Measurements from ENCODE around the gene DCLRE1B. TPM values are rescaled to one million over a fixed set of nuclear protein-coding genes. Genes with fewer than 3 reads are reported as not detected.
A peak's percentile ranks its signal among the peaks of the same experiment; 100 is the strongest.

DCLRE1B gene
- polyA plus RNA-seq, 2 donors, result 1.5 to 3.7 TPM

- Histone ChIP-seq H3K9me3 (ENCODE audit: control insufficient read depth in 2 of 2, insufficient read depth in 1 of 2, low read depth in 1 of 2, low read length in 1 of 2) (no peaks in the 10 kb centered on the region), H3K4me3 (ENCODE audit: low read depth in 1 of 2, low read length in 2 of 2) (no peak overlapping the region), H3K4me1 (ENCODE audit: control insufficient read depth in 2 of 2, insufficient read depth in 2 of 2, low read length in 1 of 2) (no peaks in the 10 kb centered on the region), H3K27me3 (ENCODE audit: control insufficient read depth in 1 of 2, insufficient read depth in 2 of 2, low read length in 2 of 2) (no peaks in the 10 kb centered on the region), H3K36me3 (ENCODE audit: control insufficient read depth in 2 of 2, insufficient read depth in 2 of 2, low read length in 1 of 2) (no peaks in the 10 kb centered on the region), H3K27ac (ENCODE audit: low read depth in 2 of 2, low read length in 1 of 2) (peak overlapping the region in 1 of 2 donors; percentile 37)
- 84% methylated on average over 4 of the region's 4 CpGs for WGBS, 2 donors
These were observed 36.6 kb upstream of the DCLRE1B start for GRCh38 chr1:113868387-113869083.

GRCh38 chr1:113870778-113871177, 34.3 kb upstream of the DCLRE1B start:
- no peaks in the 10 kb centered on the region for H3K4me1 ChIP-seq (ENCODE audit: control insufficient read depth in 2 of 2, insufficient read depth in 2 of 2, low read length in 1 of 2)
- no peaks in the 10 kb centered on the region for H3K36me3 ChIP-seq (ENCODE audit: control insufficient read depth in 2 of 2, insufficient read depth in 2 of 2, low read length in 1 of 2)
- WGBS, 2 donors, result 83 to 85% methylated on average over 3 of the region's 3 CpGs
- H3K9me3 ChIP-seq (ENCODE audit: control insufficient read depth in 2 of 2, insufficient read depth in 1 of 2, low read depth in 1 of 2, low read length in 1 of 2), result no peaks in the 10 kb centered on the region
- no peak overlapping the region for H3K27ac ChIP-seq (ENCODE audit: low read depth in 2 of 2, low read length in 1 of 2)
- no peak overlapping the region for H3K4me3 ChIP-seq (ENCODE audit: low read depth in 1 of 2, low read length in 2 of 2)
- H3K27me3 ChIP-seq (ENCODE audit: control insufficient read depth in 1 of 2, insufficient read depth in 2 of 2, low read length in 2 of 2), result no peaks in the 10 kb centered on the region

GRCh38 chr1:113871597-113872113, 33.5 kb upstream of the DCLRE1B start, which contains the start of gene PTPN22:
PTPN22 (minus strand) TSS chr1:113871712.
- Histone ChIP-seq H3K9me3 (ENCODE audit: control insufficient read depth in 2 of 2, insufficient read depth in 1 of 2, low read depth in 1 of 2, low read length in 1 of 2) (no peaks in the 10 kb centered on the region), H3K27me3 (ENCODE audit: control insufficient read depth in 1 of 2, insufficient read depth in 2 of 2, low read length in 2 of 2) (no peaks in the 10 kb centered on the region), H3K4me3 (ENCODE audit: low read depth in 1 of 2, low read length in 2 of 2) (no peak within 1 kb of the TSS), H3K36me3 (ENCODE audit: control insufficient read depth in 2 of 2, insufficient read depth in 2 of 2, low read length in 1 of 2) (no peaks in the 10 kb centered on the region), H3K27ac (ENCODE audit: low read depth in 2 of 2, low read length in 1 of 2) (peak within 1 kb of the TSS; percentile 35 to 52), H3K4me1 (ENCODE audit: control insufficient read depth in 2 of 2, insufficient read depth in 2 of 2, low read length in 1 of 2) (no peaks in the 10 kb centered on the region)
- 71 to 77% methylated on average over 4 of the region's 4 CpGs for WGBS, 2 donors

GRCh38 chr1:113872219-113872935, 32.7 kb upstream of the DCLRE1B start:
- Histone ChIP-seq H3K9me3 (ENCODE audit: control insufficient read depth in 2 of 2, insufficient read depth in 1 of 2, low read depth in 1 of 2, low read length in 1 of 2) (no peaks in the 10 kb centered on the region), H3K27ac (ENCODE audit: low read depth in 2 of 2, low read length in 1 of 2) (peak overlapping the region; percentile 35 to 52), H3K27me3 (ENCODE audit: control insufficient read depth in 1 of 2, insufficient read depth in 2 of 2, low read length in 2 of 2) (no peaks in the 10 kb centered on the region), H3K4me1 (ENCODE audit: control insufficient read depth in 2 of 2, insufficient read depth in 2 of 2, low read length in 1 of 2) (no peaks in the 10 kb centered on the region), H3K4me3 (ENCODE audit: low read depth in 1 of 2, low read length in 2 of 2) (no peak overlapping the region), H3K36me3 (ENCODE audit: control insufficient read depth in 2 of 2, insufficient read depth in 2 of 2, low read length in 1 of 2) (no peaks in the 10 kb centered on the region)

GRCh38 chr1:113874012-113874879, 30.9 kb upstream of the DCLRE1B start:
- Histone ChIP-seq H3K27ac (ENCODE audit: low read depth in 2 of 2, low read length in 1 of 2) (peak overlapping the region; percentile 21 to 52), H3K4me3 (ENCODE audit: low read depth in 1 of 2, low read length in 2 of 2) (no peak overlapping the region), H3K9me3 (ENCODE audit: control insufficient read depth in 2 of 2, insufficient read depth in 1 of 2, low read depth in 1 of 2, low read length in 1 of 2) (no peaks in the 10 kb centered on the region), H3K4me1 (ENCODE audit: control insufficient read depth in 2 of 2, insufficient read depth in 2 of 2, low read length in 1 of 2) (no peaks in the 10 kb centered on the region), H3K27me3 (ENCODE audit: control insufficient read depth in 1 of 2, insufficient read depth in 2 of 2, low read length in 2 of 2) (no peaks in the 10 kb centered on the region), H3K36me3 (ENCODE audit: control insufficient read depth in 2 of 2, insufficient read depth in 2 of 2, low read length in 1 of 2) (no peaks in the 10 kb centered on the region)
- 29% methylated on average over 1 of the region's 1 CpG for WGBS, 2 donors

- Histone ChIP-seq H3K4me1 (ENCODE audit: control insufficient read depth in 2 of 2, insufficient read depth in 2 of 2, low read length in 1 of 2) (no peaks in the 10 kb centered on the region), H3K9me3 (ENCODE audit: control insufficient read depth in 2 of 2, insufficient read depth in 1 of 2, low read depth in 1 of 2, low read length in 1 of 2) (no peaks in the 10 kb centered on the region), H3K36me3 (ENCODE audit: control insufficient read depth in 2 of 2, insufficient read depth in 2 of 2, low read length in 1 of 2) (no peaks in the 10 kb centered on the region), H3K4me3 (ENCODE audit: low read depth in 1 of 2, low read length in 2 of 2) (no peak overlapping the region), H3K27me3 (ENCODE audit: control insufficient read depth in 1 of 2, insufficient read depth in 2 of 2, low read length in 2 of 2) (no peaks in the 10 kb centered on the region), H3K27ac (ENCODE audit: low read depth in 2 of 2, low read length in 1 of 2) (no peak overlapping the region)
- WGBS, 2 donors, result 71 to 93% methylated on average over 2 of the region's 2 CpGs
These were observed 29.4 kb upstream of the DCLRE1B start for GRCh38 chr1:113875714-113876113.

GRCh38 chr1:113876176-113876575, 28.9 kb upstream of the DCLRE1B start:
- Histone ChIP-seq H3K36me3 (ENCODE audit: control insufficient read depth in 2 of 2, insufficient read depth in 2 of 2, low read length in 1 of 2) (no peaks in the 10 kb centered on the region), H3K4me1 (ENCODE audit: control insufficient read depth in 2 of 2, insufficient read depth in 2 of 2, low read length in 1 of 2) (no peaks in the 10 kb centered on the region), H3K27ac (ENCODE audit: low read depth in 2 of 2, low read length in 1 of 2) (peak overlapping the region in 1 of 2 donors; percentile 13), H3K27me3 (ENCODE audit: control insufficient read depth in 1 of 2, insufficient read depth in 2 of 2, low read length in 2 of 2) (no peaks in the 10 kb centered on the region), H3K4me3 (ENCODE audit: low read depth in 1 of 2, low read length in 2 of 2) (no peak overlapping the region), H3K9me3 (ENCODE audit: control insufficient read depth in 2 of 2, insufficient read depth in 1 of 2, low read depth in 1 of 2, low read length in 1 of 2) (no peaks in the 10 kb centered on the region)
- 86 to 91% methylated on average over 5 of the region's 5 CpGs for WGBS, 2 donors

- no peaks in the 10 kb centered on the region for H3K9me3 ChIP-seq (ENCODE audit: control insufficient read depth in 2 of 2, insufficient read depth in 1 of 2, low read depth in 1 of 2, low read length in 1 of 2)
- no peaks in the 10 kb centered on the region for H3K27me3 ChIP-seq (ENCODE audit: control insufficient read depth in 1 of 2, insufficient read depth in 2 of 2, low read length in 2 of 2)
- H3K4me1 ChIP-seq (ENCODE audit: control insufficient read depth in 2 of 2, insufficient read depth in 2 of 2, low read length in 1 of 2), result no peaks in the 10 kb centered on the region
- WGBS, 2 donors, result 75 to 83% methylated on average over 4 of the region's 4 CpGs
- no peak overlapping the region for H3K4me3 ChIP-seq (ENCODE audit: low read depth in 1 of 2, low read length in 2 of 2)
- H3K27ac ChIP-seq (ENCODE audit: low read depth in 2 of 2, low read length in 1 of 2), result no peak overlapping the region
- H3K36me3 ChIP-seq (ENCODE audit: control insufficient read depth in 2 of 2, insufficient read depth in 2 of 2, low read length in 1 of 2), result no peaks in the 10 kb centered on the region
These were observed 25.4 kb upstream of the DCLRE1B start for GRCh38 chr1:113879739-113880038.

- 67 to 68% methylated on average over 2 of the region's 2 CpGs for WGBS, 2 donors
- Histone ChIP-seq H3K9me3 (ENCODE audit: control insufficient read depth in 2 of 2, insufficient read depth in 1 of 2, low read depth in 1 of 2, low read length in 1 of 2) (no peaks in the 10 kb centered on the region), H3K36me3 (ENCODE audit: control insufficient read depth in 2 of 2, insufficient read depth in 2 of 2, low read length in 1 of 2) (no peaks in the 10 kb centered on the region), H3K27ac (ENCODE audit: low read depth in 2 of 2, low read length in 1 of 2) (no peak overlapping the region), H3K4me1 (ENCODE audit: control insufficient read depth in 2 of 2, insufficient read depth in 2 of 2, low read length in 1 of 2) (no peaks in the 10 kb centered on the region), H3K4me3 (ENCODE audit: low read depth in 1 of 2, low read length in 2 of 2) (no peak overlapping the region), H3K27me3 (ENCODE audit: control insufficient read depth in 1 of 2, insufficient read depth in 2 of 2, low read length in 2 of 2) (no peaks in the 10 kb centered on the region)
These were observed 23.5 kb upstream of the DCLRE1B start for GRCh38 chr1:113881661-113882060.

All from esophagus (tissue), 2 donors.